Panc1 (cell line): Measurements from ENCODE around the gene PIGH. TPM values are rescaled to one million over a fixed set of nuclear protein-coding genes. Genes with fewer than 3 reads are reported as not detected.

Source experiments
- ATAC-seq: fragments of 200-7000 bp; cut with Tn5 transposase; 2 replicates; pipeline ENCODE4 v1.9.1; 2020; ENCODE audit warnings: mild to moderate bottlenecking, moderate library complexity
- BruUV-seq: library from RNA; stranded (reverse); fragments of 400-500 nt; replicated peaks from 2 replicates; lab custom pipeline; 2021; lab: Mats Ljungman, UMichigan
- CTCF ChIA-PET: fragments of 300-600 bp; sonication (Branson Sonifier 250); formaldehyde crosslinking; loops from one replicate; lab custom pipeline; 2022; ENCODE audit warnings: antibody characterized with exemption; lab: Charles Lee
- POLR2A ChIA-PET: fragments of 300-600 bp; sonication (Branson Sonifier 250); formaldehyde crosslinking; loops from one replicate; lab custom pipeline; 2022; ENCODE audit warnings: antibody characterized with exemption; lab: Charles Lee
- DNase-seq: peaks from one replicate; pipeline ENCODE4 v3.0.0-alpha.2; 2010; ENCODE audit warnings: low read depth, low spot score
- H3K27ac ChIP-seq: 2 replicates; pipeline ENCODE4 v1.5.1; 2011; ENCODE audit warnings: mild to moderate bottlenecking, low read length, inconsistent platforms
- H3K27me3 ChIP-seq: fragments of 200-500 bp; sonication (Bioruptor generic); 2 replicates; pipeline ENCODE4 v1.6.0; 2014; ENCODE audit warnings: low read length, inconsistent platforms; ENCODE audit not compliant: control insufficient read depth, insufficient read depth
- H3K36me3 ChIP-seq: fragments of 200-500 bp; sonication (Bioruptor generic); 2 replicates; pipeline ENCODE4 v1.5.1; 2014; ENCODE audit warnings: inconsistent platforms, mild to moderate bottlenecking, low read length, moderate library complexity; ENCODE audit not compliant: control insufficient read depth, insufficient read depth
- H3K4me1 ChIP-seq: 2 replicates; pipeline ENCODE4 v1.5.1; 2011; ENCODE audit warnings: inconsistent platforms, mild to moderate bottlenecking, low read length, moderate library complexity; ENCODE audit not compliant: control insufficient read depth, insufficient read depth
- H3K4me3 ChIP-seq, 2 experiments: 2 replicates each; pipeline ENCODE4 v1.5.1; 2011 to 2012; ENCODE audit warnings: low read depth in 2 of 2, low read length in 2 of 2, mild to moderate bottlenecking in 2 of 2, inconsistent platforms in 1 of 2, moderate library complexity in 1 of 2
- H3K9me3 ChIP-seq: fragments of 200-500 bp; sonication (Bioruptor generic); 2 replicates; pipeline ENCODE4 v1.5.1; 2014; ENCODE audit warnings: low read depth, mild to moderate bottlenecking, inconsistent platforms, low read length, moderate library complexity; ENCODE audit not compliant: control insufficient read depth, insufficient read depth
- CTCF ChIP-seq: fragments of 450-650 bp; IDR thresholded peaks from 2 replicates; pipeline ENCODE4 v1.5.1; 2017; ENCODE audit warnings: mild to moderate bottlenecking
- POLR2AphosphoS5 ChIP-seq: IDR thresholded peaks from 2 replicates; pipeline ENCODE4 v1.6.1; 2012; ENCODE audit warnings: mild to moderate bottlenecking, low read depth, low read length, moderate library complexity
- REST ChIP-seq, 2 experiments: IDR thresholded peaks; 2 replicates each; pipeline ENCODE4 v1.6.1; 2011 to 2012; ENCODE audit warnings: low read depth in 2 of 2, control low read depth in 1 of 2, low read length in 1 of 2, mild to moderate bottlenecking in 1 of 2, moderate library complexity in 1 of 2; ENCODE audit not compliant: insufficient read depth in 1 of 2
- SIN3A ChIP-seq: IDR thresholded peaks from 2 replicates; pipeline ENCODE4 v1.6.1; 2012; ENCODE audit warnings: low read depth, mild to moderate bottlenecking, low read length, moderate library complexity, borderline replicate concordance; ENCODE audit not compliant: insufficient read depth
- TCF7L2 ChIP-seq: IDR thresholded peaks from 2 replicates; pipeline ENCODE4 v1.6.1; 2011; ENCODE audit warnings: mild to moderate bottlenecking, low read depth, low read length, inconsistent platforms
- in situ Hi-C: cut with HindIII; loops from 2 replicates; pipeline ENCODE4 v1.10.0; 2016; ENCODE audit warnings: low sequenced_read_pairs, low pct_unique_long_range_greater_than_20kb
- intact Hi-C: fragments of 100-400 bp; cut with micrococcal nuclease; formaldehyde crosslinking; loops from one replicate; pipeline ENCODE4 v1.10.0; 2022; ENCODE audit not compliant: unreplicated experiment
- total RNA-seq: library from RNA; stranded (reverse); gene quantifications from one replicate; pipeline ENCODE4 v1.2.1, GENCODE V29; 2021; ENCODE audit not compliant: unreplicated experiment

Gene PIGH
- total RNA-seq, 1 experiment from 2014 or later = 13.3 TPM

- ChIA-PET CTCF (interaction anchor here (0.9 to 2.0 kb wide), 2 partner anchors 54 to 123 kb away, joined by 6 read pairs; no protein-coding TSS in a partner anchor), POLR2A (interaction anchor here (0.8 kb wide), 1 partner anchor 111 kb away, joined by 4 read pairs; no protein-coding TSS in a partner anchor)
- Histone ChIP-seq H3K4me1 (no peaks in the 10 kb centered on the region), H3K36me3 (no peaks in the 10 kb centered on the region), H3K27ac (no peak overlapping the region), H3K9me3 (no peaks in the 10 kb centered on the region), H3K27me3 (no peaks in the 10 kb centered on the region), H3K4me3 (no peak overlapping the region)
- BruUV-seq = no TSS peak
- ATAC-seq = no peak
- in situ Hi-C loops (no loop called here), intact Hi-C loops (loop anchor here (10.0 kb wide), 1 partner anchor 83 kb away; no protein-coding TSS in a partner anchor)
- no peak for TF ChIP-seq SIN3A
- no peak for TF ChIP-seq REST (IDR thresholded peaks at IDR 0.05; ENCODE audit: insufficient read depth in 1 of 2, low read depth in 2 of 2, low read length in 1 of 2)
- TF ChIP-seq CTCF = no peak
- no peak for TF ChIP-seq POLR2AphosphoS5
- TF ChIP-seq TCF7L2 = no peak
- DNase-seq = no peak
Measured at GRCh38 chr14:67581643-67582042, 18.4 kb downstream of the PIGH start.

- no TSS peak for BruUV-seq
- POLR2A ChIA-PET = no interaction called here
- Histone ChIP-seq H3K36me3 (no peaks in the 10 kb centered on the region), H3K4me1 (no peaks in the 10 kb centered on the region), H3K4me3 (no peak overlapping the region), H3K27ac (no peak overlapping the region), H3K9me3 (no peaks in the 10 kb centered on the region), H3K27me3 (no peaks in the 10 kb centered on the region)
- in situ Hi-C loops = no loop called here
- TF ChIP-seq CTCF (no peak), TCF7L2 (no peak), REST (IDR thresholded peaks at IDR 0.05; ENCODE audit: insufficient read depth in 1 of 2, low read depth in 2 of 2, low read length in 1 of 2) (no peak), POLR2AphosphoS5 (no peak), SIN3A (no peak)
- intact Hi-C loops = loop anchor here (10.0 kb wide), 1 partner anchor 84 kb away; no protein-coding TSS in a partner anchor
- ATAC-seq = no peak
- no peak for DNase-seq
- CTCF ChIA-PET = interaction anchor here (1.2 to 2.0 kb wide), 3 partner anchors 9 to 154 kb away, joined by 3 to 6 read pairs (median 5); no protein-coding TSS in a partner anchor
Measured at GRCh38 chr14:67580336-67581171, 19.5 kb downstream of the PIGH start.
